ENCODE data around the gene FARS2. TPM values are rescaled to one million over a fixed set of nuclear protein-coding genes. Genes with fewer than 3 reads are reported as not detected.

The FARS2 gene
- total RNA-seq, 1 experiment from 2014 or later, result 15.0 TPM

GRCh38 chr6:5277589-5277988 is 16.3 kb downstream of the FARS2 start:
- ATAC-seq, result no peak
- H3K27me3 Mint-ChIP-seq (ENCODE audit: low read depth), result no peaks in the 10 kb centered on the region
- CTCF ChIA-PET, result interaction anchor here (1.5 kb wide), 1 partner anchor 25 kb away, joined by 5 read pairs; no protein-coding TSS in a partner anchor
- peaks cover 30% of the 10 kb centered on the region for H3K4me1 Mint-ChIP-seq
- H3K27ac Mint-ChIP-seq, result no peak overlapping the region
- H3K36me3 Mint-ChIP-seq, result no peaks in the 10 kb centered on the region
- TF ChIP-seq ZNF423 (CRISPR knock-in tag; IDR thresholded peaks at IDR 0.05), result no peak
- no peak for TF ChIP-seq PRRX2 (CRISPR knock-in tag; IDR thresholded peaks at IDR 0.05)
- no peak for TF ChIP-seq ZBTB21 (CRISPR knock-in tag; IDR thresholded peaks at IDR 0.05; ENCODE audit: borderline replicate concordance)
- TF ChIP-seq OVOL2 (CRISPR knock-in tag; IDR thresholded peaks at IDR 0.05; ENCODE audit: borderline replicate concordance), result no peak
- no peaks in the 10 kb centered on the region for H3K9me3 Mint-ChIP-seq
- POLR2A ChIA-PET, result no interaction called here
- H3K4me3 Mint-ChIP-seq, result no peak overlapping the region
- no peak for DNase-seq (ENCODE audit: low spot score)

- no peaks in the 10 kb centered on the region for H3K27me3 Mint-ChIP-seq (ENCODE audit: low read depth)
- H3K4me1 Mint-ChIP-seq, result peaks cover 30% of the 10 kb centered on the region
- CTCF ChIA-PET, result no interaction called here
- DNase-seq (ENCODE audit: low spot score) (no peak), ATAC-seq (no peak)
- H3K27ac Mint-ChIP-seq, result no peak overlapping the region; the same call in 1 of the 2 replicates
- H3K36me3 Mint-ChIP-seq, result no peaks in the 10 kb centered on the region
- POLR2A ChIA-PET, result no interaction called here
- H3K9me3 Mint-ChIP-seq, result no peaks in the 10 kb centered on the region
- H3K4me3 Mint-ChIP-seq, result no peak overlapping the region
- no peak for TF ChIP-seq OVOL2 (CRISPR knock-in tag; IDR thresholded peaks at IDR 0.05; ENCODE audit: borderline replicate concordance)
- TF ChIP-seq, protein P1, sequence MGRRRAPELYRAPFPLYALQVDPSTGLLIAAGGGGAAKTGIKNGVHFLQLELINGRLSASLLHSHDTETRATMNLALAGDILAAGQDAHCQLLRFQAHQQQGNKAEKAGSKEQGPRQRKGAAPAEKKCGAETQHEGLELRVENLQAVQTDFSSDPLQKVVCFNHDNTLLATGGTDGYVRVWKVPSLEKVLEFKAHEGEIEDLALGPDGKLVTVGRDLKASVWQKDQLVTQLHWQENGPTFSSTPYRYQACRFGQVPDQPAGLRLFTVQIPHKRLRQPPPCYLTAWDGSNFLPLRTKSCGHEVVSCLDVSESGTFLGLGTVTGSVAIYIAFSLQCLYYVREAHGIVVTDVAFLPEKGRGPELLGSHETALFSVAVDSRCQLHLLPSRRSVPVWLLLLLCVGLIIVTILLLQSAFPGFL (CRISPR knock-in tag; IDR thresholded peaks at IDR 0.05; ENCODE audit: borderline replicate concordance), result no peak
- TF ChIP-seq, protein P2, sequence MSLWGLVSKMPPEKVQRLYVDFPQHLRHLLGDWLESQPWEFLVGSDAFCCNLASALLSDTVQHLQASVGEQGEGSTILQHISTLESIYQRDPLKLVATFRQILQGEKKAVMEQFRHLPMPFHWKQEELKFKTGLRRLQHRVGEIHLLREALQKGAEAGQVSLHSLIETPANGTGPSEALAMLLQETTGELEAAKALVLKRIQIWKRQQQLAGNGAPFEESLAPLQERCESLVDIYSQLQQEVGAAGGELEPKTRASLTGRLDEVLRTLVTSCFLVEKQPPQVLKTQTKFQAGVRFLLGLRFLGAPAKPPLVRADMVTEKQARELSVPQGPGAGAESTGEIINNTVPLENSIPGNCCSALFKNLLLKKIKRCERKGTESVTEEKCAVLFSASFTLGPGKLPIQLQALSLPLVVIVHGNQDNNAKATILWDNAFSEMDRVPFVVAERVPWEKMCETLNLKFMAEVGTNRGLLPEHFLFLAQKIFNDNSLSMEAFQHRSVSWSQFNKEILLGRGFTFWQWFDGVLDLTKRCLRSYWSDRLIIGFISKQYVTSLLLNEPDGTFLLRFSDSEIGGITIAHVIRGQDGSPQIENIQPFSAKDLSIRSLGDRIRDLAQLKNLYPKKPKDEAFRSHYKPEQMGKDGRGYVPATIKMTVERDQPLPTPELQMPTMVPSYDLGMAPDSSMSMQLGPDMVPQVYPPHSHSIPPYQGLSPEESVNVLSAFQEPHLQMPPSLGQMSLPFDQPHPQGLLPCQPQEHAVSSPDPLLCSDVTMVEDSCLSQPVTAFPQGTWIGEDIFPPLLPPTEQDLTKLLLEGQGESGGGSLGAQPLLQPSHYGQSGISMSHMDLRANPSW (CRISPR knock-in tag; conservative IDR thresholded peaks at IDR 0.05; ENCODE audit: low read depth), result no peak
Measured at GRCh38 chr6:5278047-5278446, 16.7 kb downstream of the FARS2 start.

GRCh38 chr6:5278565-5279120 is 17.3 kb downstream of the FARS2 start:
- ChIA-PET POLR2A (no interaction called here), CTCF (no interaction called here)
- Mint-ChIP-seq H3K27me3 (ENCODE audit: low read depth) (no peaks in the 10 kb centered on the region), H3K27ac (peak overlapping the region; percentile 72), H3K9me3 (no peaks in the 10 kb centered on the region), H3K4me1 (peaks cover 30% of the 10 kb centered on the region), H3K36me3 (no peaks in the 10 kb centered on the region), H3K4me3 (no peak overlapping the region)
- peak; percentile 19; the same call in 1 of the 2 replicates for ATAC-seq
- DNase-seq (ENCODE audit: low spot score), result no peak
- TF ChIP-seq SMAD3 (CRISPR knock-in tag; IDR thresholded peaks at IDR 0.05; ENCODE audit: borderline replicate concordance), result no peak
- no peak for TF ChIP-seq IRF1 (CRISPR knock-in tag; IDR thresholded peaks at IDR 0.05)
- TF ChIP-seq, protein P3, sequence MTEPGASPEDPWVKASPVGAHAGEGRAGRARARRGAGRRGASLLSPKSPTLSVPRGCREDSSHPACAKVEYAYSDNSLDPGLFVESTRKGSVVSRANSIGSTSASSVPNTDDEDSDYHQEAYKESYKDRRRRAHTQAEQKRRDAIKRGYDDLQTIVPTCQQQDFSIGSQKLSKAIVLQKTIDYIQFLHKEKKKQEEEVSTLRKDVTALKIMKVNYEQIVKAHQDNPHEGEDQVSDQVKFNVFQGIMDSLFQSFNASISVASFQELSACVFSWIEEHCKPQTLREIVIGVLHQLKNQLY (CRISPR knock-in tag; IDR thresholded peaks at IDR 0.05), result no peak
- no peak for TF ChIP-seq ZNF263 (CRISPR knock-in tag; IDR thresholded peaks at IDR 0.05; ENCODE audit: low read depth)
- TF ChIP-seq MYBL2 (CRISPR knock-in tag; IDR thresholded peaks at IDR 0.05), result no peak
- TF ChIP-seq, protein P1 (CRISPR knock-in tag; IDR thresholded peaks at IDR 0.05; ENCODE audit: borderline replicate concordance), result no peak
- no peak for TF ChIP-seq FOXP1 (CRISPR knock-in tag; IDR thresholded peaks at IDR 0.05; ENCODE audit: borderline replicate concordance)
- TF ChIP-seq, protein P4, sequence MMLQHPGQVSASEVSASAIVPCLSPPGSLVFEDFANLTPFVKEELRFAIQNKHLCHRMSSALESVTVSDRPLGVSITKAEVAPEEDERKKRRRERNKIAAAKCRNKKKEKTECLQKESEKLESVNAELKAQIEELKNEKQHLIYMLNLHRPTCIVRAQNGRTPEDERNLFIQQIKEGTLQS (CRISPR knock-in tag; conservative IDR thresholded peaks at IDR 0.05), result no peak
- TF ChIP-seq TCF7 (CRISPR knock-in tag; IDR thresholded peaks at IDR 0.05; ENCODE audit: low read depth), result no peak
- no peak for TF ChIP-seq ZNF317 (CRISPR knock-in tag; IDR thresholded peaks at IDR 0.05; ENCODE audit: borderline replicate concordance, low read depth)
- no peak for TF ChIP-seq ARID4B (CRISPR knock-in tag; IDR thresholded peaks at IDR 0.05; ENCODE audit: borderline replicate concordance)

All from WTC11 (cell line).